Panc1 (cell line): ENCODE measurements around the gene BLVRA.

Source experiments
- POLR2AphosphoS5 ChIP-seq: IDR thresholded peaks from 2 replicates; pipeline ENCODE4 v1.6.1; 2012; ENCODE audit warnings: mild to moderate bottlenecking, low read depth, low read length, moderate library complexity
- TF ChIP-seq, protein P1 (sequence below): fragments of 450-650 bp; IDR thresholded peaks from 2 replicates; pipeline ENCODE4 v1.5.1; 2017; ENCODE audit warnings: mild to moderate bottlenecking

DNA sequence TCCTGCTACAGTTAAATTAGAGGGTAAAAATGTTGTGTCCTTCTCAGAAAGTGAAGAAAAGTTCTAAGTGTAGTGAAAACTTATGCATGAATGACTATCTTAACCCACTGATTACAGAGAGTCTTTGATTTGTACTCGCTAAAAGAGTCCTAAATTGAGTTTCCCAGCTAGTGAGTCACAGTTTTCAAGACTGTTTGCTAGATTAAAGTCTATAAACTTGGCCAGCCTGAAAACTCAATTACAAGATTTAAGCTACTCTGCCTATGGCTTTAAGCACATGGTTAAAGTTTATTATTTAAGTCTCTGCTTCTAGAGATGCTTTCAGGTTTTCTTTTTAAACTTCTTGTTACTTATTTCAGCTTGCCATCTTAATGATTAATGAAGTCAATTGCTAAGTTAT, 66.5 kb downstream of the BLVRA start:
- TF ChIP-seq POLR2AphosphoS5 = no peak
- TF ChIP-seq, protein P1, sequence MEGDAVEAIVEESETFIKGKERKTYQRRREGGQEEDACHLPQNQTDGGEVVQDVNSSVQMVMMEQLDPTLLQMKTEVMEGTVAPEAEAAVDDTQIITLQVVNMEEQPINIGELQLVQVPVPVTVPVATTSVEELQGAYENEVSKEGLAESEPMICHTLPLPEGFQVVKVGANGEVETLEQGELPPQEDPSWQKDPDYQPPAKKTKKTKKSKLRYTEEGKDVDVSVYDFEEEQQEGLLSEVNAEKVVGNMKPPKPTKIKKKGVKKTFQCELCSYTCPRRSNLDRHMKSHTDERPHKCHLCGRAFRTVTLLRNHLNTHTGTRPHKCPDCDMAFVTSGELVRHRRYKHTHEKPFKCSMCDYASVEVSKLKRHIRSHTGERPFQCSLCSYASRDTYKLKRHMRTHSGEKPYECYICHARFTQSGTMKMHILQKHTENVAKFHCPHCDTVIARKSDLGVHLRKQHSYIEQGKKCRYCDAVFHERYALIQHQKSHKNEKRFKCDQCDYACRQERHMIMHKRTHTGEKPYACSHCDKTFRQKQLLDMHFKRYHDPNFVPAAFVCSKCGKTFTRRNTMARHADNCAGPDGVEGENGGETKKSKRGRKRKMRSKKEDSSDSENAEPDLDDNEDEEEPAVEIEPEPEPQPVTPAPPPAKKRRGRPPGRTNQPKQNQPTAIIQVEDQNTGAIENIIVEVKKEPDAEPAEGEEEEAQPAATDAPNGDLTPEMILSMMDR = no peak
